Measurements from ENCODE around the gene TMEM106A.
"Not testable (repeated sequence)": the region's sequence is repeated elsewhere in the genome, so short reads cannot be mapped to it uniquely, and the experiment has no call there.

The TMEM106A gene

GRCh38 chr17:43216369-43216761 lies 4.7 kb downstream of the TMEM106A start:
- DNase-seq = no peak

DNA sequence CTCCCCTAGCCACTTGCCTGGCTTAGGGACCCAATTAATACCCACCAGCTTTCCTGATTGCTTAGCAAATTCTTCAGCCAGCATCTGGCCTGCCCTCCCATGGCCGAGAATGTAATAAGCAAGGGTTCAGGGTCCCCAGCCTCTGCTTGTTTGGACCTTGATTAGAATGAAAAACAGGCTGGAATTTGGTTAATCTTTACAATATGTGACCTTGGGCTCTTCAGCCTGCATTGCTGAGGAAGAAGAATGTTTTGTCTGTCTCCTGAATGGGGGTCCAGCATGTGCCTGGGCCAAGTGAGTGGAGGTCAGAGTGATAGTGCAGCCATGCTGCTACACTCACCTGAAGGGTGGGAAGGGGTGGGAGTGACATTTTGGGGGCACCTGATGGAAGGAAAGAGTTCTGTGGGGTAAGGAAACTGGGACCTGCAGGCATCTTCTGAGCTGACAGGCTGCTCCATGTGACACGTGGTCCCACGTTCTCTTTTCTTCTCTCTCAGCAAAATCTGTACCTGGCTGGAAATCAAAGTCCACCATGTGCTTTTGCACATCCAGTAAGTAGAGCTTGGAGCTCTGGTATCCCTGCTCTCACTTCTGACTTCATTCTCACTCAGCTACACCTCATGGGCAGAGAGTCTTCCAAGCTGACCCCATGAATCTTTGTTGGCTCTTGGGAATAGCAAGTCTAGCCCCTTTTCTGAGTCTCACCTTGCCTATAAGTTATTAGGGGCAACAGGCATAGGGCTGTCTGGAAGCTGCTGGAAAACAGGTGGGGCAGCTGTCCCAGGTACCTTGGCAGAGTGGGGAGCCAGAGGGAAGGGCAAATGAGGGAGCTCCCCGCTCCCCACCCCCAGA lies 5.3 kb downstream of the TMEM106A start:
- no peak for DNase-seq

- no peak for DNase-seq
Observed at GRCh38 chr17:43217614-43218087, 6.0 kb downstream of the TMEM106A start.

DNA sequence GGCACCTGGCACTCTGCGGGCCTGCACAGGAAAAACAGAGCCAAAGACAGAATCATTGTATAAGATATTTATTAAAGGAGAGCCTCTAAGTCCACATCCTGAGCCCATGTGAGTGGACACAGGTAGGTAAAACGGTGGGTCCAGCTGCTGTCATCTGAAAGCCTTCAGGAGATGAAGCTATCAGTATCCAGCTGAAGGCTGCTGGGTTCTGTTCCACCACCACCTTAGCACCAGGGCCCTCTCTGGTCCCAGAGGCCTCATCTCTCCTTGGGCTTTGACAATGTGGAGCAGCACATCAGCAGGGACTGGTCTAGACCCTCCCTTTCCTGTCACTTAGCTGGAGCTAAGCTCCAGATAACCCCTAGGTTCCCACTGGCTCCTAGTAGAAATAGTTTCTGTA lies 7.3 kb downstream of the TMEM106A start:
- DNase-seq = no peak

- no peak for DNase-seq
Observed at GRCh38 chr17:43219746-43220380, 8.2 kb downstream of the TMEM106A start.

DNA sequence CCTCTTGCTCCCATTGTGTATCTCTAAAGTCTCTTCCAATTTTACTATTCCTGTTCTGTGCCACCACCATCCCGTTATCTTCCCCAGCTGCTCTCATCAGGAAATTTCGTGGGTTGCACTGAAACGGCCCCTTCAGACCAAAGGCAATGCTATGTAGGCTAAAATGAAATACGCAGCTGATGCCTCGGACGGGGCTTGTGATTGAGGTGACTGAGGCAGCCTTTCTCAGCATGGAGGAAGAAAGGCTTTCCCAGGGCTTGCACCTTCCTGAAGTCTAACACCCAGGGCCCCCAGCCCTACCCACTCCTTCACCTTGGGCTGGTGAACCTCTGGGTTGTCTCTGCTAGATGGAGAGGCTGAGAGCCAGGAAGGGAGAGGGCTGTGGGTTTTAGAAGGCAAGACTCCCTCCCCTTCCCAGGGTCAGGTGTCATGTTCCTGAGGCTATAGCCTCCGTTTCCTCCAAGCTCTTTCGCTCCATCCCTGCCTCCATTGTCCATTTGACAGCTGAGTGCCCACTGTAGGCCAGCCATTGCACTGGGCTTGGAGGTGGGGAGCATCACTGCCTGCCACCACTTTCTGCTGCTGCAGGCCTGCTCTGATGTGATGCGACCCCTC lies 8.9 kb downstream of the TMEM106A start:
- DNase-seq = no peak

GRCh38 chr17:43224146-43224705 lies 12.6 kb downstream of the TMEM106A start:
- no peak for DNase-seq

- DNase-seq = no peak
Observed at GRCh38 chr17:43226393-43226792, 14.7 kb downstream of the TMEM106A start.

DNA sequence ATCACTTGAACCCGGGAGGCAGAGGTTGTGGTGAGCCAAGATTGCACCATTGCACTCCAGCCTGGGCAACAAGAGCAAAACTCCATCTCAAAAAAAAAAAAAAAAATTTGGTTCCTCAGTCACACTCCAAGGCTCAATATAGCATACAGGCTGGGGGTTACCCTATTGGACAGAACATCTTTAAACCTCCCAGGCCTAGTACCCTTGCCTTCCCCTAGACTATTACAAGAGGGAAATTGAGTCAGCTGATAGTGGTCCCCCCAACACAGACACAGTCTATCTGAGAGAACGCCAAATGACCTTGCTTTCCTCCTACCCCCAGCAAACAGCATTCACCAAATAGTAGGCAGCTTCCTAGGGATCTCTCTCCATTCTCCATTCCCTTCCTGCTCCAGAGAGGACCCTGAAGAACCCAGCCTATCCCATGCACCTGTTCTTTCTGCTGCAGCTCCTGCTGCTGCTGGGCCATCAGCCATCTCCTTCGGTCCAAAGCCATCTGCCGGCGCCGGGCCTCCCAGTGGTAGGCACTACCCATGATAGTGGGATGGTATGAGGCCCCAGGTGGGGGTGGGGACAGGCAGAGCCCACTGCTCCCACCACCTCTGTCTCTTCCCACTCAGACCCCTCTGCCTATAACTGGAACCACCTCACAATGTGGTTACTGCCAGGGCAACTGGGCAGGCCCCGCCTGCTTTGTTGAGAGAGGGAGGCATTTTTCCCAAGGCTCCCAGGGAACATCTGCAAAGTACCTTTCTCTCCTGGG lies 16.5 kb downstream of the TMEM106A start, which contains the start of gene CCDC200:
CCDC200 (minus strand) TSS at position 604 of the 763 bp plus-strand sequence; CDS start at position 535, 69 bp downstream.
- not testable (repeated sequence) for DNase-seq

DNA sequence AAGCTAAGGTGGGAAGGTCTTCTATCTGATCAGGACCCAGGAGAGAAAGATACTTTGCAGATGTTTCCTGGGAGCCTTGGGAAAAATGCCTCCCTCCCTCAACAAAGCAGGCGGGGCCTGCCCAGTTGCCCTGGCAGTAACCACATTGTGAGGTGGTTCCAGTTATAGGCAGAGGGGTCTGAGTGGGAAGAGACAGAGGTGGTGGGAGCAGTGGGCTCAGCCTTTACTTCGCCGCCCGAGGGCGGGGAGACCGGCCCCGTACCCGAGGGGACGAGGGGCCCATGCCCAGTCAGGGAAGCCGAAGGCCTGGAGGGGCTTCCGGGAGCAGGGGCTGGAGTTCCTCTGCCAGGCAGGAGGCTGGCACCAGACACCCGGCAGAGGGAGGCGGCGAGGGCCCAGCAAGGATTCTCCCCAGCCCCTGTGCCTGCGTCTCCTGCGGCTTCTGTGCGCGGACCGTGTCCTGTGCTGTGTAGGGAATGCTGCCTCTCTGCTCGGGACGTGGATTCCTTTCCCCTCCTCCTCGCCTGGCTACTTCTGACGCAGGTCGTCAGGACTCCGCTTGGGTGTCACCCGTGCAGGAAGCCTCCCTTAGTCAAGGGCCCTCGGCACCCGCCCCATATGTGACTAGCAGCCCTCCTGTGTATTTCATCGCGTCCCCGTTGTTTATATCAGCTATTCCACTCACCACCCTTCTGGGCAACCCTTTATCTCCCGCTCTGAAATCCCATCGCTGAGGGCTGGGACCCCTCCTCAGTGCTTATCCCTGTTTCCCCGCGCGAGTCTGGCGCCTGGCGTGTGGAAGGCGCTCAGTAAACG lies 19.7 kb downstream of the TMEM106A start:
- DNase-seq = not testable (repeated sequence)

- not testable (repeated sequence) for DNase-seq
Observed at GRCh38 chr17:43232021-43232699, 20.5 kb downstream of the TMEM106A start.

- DNase-seq = peak; percentile 64
Observed at GRCh38 chr17:43233263-43233662, 21.6 kb downstream of the TMEM106A start.

GRCh38 chr17:43233877-43234276 lies 22.2 kb downstream of the TMEM106A start, which contains the start of gene RNU2-1:
Gene RNU2-1, minus strand, starts transcription at chr17:43233977.
- DNase-seq = not testable (repeated sequence)

DNA sequence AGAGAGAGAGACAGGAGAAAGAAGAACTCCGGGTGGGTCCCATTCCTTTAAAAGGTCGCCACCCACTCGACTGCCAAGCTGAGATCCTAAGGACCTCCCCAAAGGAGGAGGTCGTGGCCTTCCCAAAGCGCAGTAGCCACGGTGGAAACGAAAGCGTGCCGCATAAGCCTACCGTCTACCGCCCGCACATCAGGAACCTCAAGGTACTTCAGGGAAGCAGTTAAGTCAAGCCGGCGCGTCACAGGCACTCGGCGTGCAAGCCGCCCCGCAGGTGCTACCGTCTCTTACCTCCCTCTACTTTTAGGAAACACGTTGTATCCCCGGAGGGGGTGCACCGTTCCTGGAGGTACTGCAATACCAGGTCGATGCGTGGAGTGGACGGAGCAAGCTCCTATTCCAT lies 27.9 kb downstream of the TMEM106A start:
- not testable (repeated sequence) for DNase-seq

GRCh38 chr17:43240596-43241352 lies 29.1 kb downstream of the TMEM106A start:
- DNase-seq = not testable (repeated sequence)

DNA sequence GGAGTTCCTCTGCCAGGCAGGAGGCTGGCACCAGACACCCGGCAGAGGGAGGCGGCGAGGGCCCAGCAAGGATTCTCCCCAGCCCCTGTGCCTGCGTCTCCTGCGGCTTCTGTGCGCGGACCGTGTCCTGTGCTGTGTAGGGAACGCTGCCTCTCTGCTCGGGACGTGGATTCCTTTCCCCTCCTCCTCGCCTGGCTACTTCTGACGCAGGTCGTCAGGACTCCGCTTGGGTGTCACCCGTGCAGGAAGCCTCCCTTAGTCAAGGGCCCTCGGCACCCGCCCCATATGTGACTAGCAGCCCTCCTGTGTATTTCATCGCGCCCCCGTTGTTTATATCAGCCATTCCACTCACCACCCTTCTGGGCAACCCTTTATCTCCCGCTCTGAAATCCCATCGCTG lies 34.8 kb downstream of the TMEM106A start:
- DNase-seq = not testable (repeated sequence)

Measured in activated CD4-positive, alpha-beta T cell treated with anti-CD3 and anti-CD28 coated beads, Interleukin-2, amount 50 U/mL, for 16 hours (primary cell).